ENCODE results near the gene FBXO41.
A peak's percentile ranks its signal among the peaks of the same experiment; 100 is the strongest.

FBXO41 gene

GRCh38 chr2:73267008-73267407 is 17.3 kb downstream of the FBXO41 start:
- H3K9me3 ChIP-seq (ENCODE audit: control insufficient read depth, insufficient read depth, low read depth, low read length): no peaks in the 10 kb centered on the region
- H3K4me1 ChIP-seq (ENCODE audit: control insufficient read depth, insufficient read depth, low read length): peaks cover 4% of the 10 kb centered on the region; the same call in 1 of the 2 replicates
- ChIA-PET POLR2A (no interaction called here), CTCF (interaction anchor here (0.7 to 2.1 kb wide), 2 partner anchors 10 to 25 kb away, joined by 3 to 8 read pairs; no protein-coding TSS in a partner anchor)
- peaks cover 0 to 37% of the 10 kb centered on the region in 2 experiments; a peak in 2 of 3 replicates for H3K36me3 ChIP-seq (ENCODE audit: control insufficient read depth in 2 of 2, insufficient read depth in 1 of 2, low read length in 2 of 2)
- TF ChIP-seq KLF16 (tag by site-specific recombination; IDR thresholded peaks at IDR 0.05): 0 out of 2 replicates have a peak, but pooled peaks have one; percentile 16
- TF ChIP-seq, protein P1, sequence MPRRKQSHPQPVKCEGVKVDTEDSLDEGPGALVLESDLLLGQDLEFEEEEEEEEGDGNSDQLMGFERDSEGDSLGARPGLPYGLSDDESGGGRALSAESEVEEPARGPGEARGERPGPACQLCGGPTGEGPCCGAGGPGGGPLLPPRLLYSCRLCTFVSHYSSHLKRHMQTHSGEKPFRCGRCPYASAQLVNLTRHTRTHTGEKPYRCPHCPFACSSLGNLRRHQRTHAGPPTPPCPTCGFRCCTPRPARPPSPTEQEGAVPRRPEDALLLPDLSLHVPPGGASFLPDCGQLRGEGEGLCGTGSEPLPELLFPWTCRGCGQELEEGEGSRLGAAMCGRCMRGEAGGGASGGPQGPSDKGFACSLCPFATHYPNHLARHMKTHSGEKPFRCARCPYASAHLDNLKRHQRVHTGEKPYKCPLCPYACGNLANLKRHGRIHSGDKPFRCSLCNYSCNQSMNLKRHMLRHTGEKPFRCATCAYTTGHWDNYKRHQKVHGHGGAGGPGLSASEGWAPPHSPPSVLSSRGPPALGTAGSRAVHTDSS (tag by site-specific recombination; IDR thresholded peaks at IDR 0.05): no peak
- H3K4me3 ChIP-seq (ENCODE audit: low read depth, low read length): no peak overlapping the region
- no peak overlapping the region for H3K27ac ChIP-seq (ENCODE audit: extremely low read depth, low read depth, low read length)

- TF ChIP-seq REST (tag by site-specific recombination; IDR thresholded peaks at IDR 0.05) (no peak), ZBTB17 (tag by site-specific recombination; IDR thresholded peaks at IDR 0.05) (no peak), ZBTB7A (tag by site-specific recombination; IDR thresholded peaks at IDR 0.05; ENCODE audit: low read depth) (no peak), ZIC2 (tag by site-specific recombination; IDR thresholded peaks at IDR 0.05) (no peak), PRDM2 (tag by site-specific recombination; IDR thresholded peaks at IDR 0.05; ENCODE audit: borderline replicate concordance) (no peak), ZNF830 (tag by site-specific recombination; IDR thresholded peaks at IDR 0.05; ENCODE audit: low read depth) (no peak), ZNF521 (tag by site-specific recombination; IDR thresholded peaks at IDR 0.05) (no peak), TCF7L2 (IDR thresholded peaks at IDR 0.05; ENCODE audit: borderline replicate concordance, low read depth, low read length) (no peak), ZNF146 (tag by site-specific recombination; IDR thresholded peaks at IDR 0.05) (no peak), ZNF768 (tag by site-specific recombination; IDR thresholded peaks at IDR 0.05) (no peak), ZNF335 (tag by site-specific recombination; conservative IDR thresholded peaks at IDR 0.05) (no peak), ZNF561 (tag by site-specific recombination; IDR thresholded peaks at IDR 0.05; ENCODE audit: borderline replicate concordance) (no peak), GLI2 (tag by site-specific recombination; IDR thresholded peaks at IDR 0.05; ENCODE audit: borderline replicate concordance, low read depth) (no peak), KLF10 (tag by site-specific recombination; IDR thresholded peaks at IDR 0.05) (no peak)
- TF ChIP-seq, protein P2, sequence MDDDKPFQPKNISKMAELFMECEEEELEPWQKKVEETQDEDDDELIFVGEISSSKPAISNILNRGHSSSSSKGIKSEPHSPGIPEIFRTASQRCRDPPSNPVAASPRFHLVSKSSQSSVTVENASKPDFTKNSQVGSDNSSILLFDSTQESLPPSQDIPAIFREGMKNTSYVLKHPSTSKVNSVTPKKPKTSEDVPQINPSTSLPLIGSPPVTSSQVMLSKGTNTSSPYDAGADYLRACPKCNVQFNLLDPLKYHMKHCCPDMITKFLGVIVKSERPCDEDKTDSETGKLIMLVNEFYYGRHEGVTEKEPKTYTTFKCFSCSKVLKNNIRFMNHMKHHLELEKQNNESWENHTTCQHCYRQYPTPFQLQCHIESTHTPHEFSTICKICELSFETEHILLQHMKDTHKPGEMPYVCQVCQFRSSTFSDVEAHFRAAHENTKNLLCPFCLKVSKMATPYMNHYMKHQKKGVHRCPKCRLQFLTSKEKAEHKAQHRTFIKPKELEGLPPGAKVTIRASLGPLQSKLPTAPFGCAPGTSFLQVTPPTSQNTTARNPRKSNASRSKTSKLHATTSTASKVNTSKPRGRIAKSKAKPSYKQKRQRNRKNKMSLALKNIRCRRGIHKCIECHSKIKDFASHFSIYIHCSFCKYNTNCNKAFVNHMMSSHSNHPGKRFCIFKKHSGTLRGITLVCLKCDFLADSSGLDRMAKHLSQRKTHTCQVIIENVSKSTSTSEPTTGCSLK (tag by site-specific recombination; IDR thresholded peaks at IDR 0.05): no peak
- no peak overlapping the region for H3K27ac ChIP-seq (ENCODE audit: extremely low read depth, low read depth, low read length)
- ChIA-PET POLR2A (no interaction called here), CTCF (no interaction called here)
- no peaks in the 10 kb centered on the region for H3K9me3 ChIP-seq (ENCODE audit: control insufficient read depth, insufficient read depth, low read depth, low read length)
- peaks cover 4% of the 10 kb centered on the region; the same call in 1 of the 2 replicates for H3K4me1 ChIP-seq (ENCODE audit: control insufficient read depth, insufficient read depth, low read length)
- no peak overlapping the region for H3K4me3 ChIP-seq (ENCODE audit: low read depth, low read length)
- H3K36me3 ChIP-seq (ENCODE audit: control insufficient read depth in 2 of 2, insufficient read depth in 1 of 2, low read length in 2 of 2): peaks cover 0 to 37% of the 10 kb centered on the region in 2 experiments; a peak in 2 of 3 replicates
These were observed 18.0 kb downstream of the FBXO41 start for GRCh38 chr2:73266061-73266901.

All from HEK293 (cell line).